NT2/D1 (cell line): ENCODE data around the gene MILR1.

Experiments used
- YY1 ChIP-seq: IDR thresholded peaks from 2 replicates; pipeline ENCODE4 v1.6.1; 2011; ENCODE audit not compliant: insufficient read length, insufficient read depth
- ZNF274 ChIP-seq: IDR thresholded peaks from 2 replicates; pipeline ENCODE4 v1.6.1; 2011; ENCODE audit warnings: mild to moderate bottlenecking, low read depth, low read length

DNA sequence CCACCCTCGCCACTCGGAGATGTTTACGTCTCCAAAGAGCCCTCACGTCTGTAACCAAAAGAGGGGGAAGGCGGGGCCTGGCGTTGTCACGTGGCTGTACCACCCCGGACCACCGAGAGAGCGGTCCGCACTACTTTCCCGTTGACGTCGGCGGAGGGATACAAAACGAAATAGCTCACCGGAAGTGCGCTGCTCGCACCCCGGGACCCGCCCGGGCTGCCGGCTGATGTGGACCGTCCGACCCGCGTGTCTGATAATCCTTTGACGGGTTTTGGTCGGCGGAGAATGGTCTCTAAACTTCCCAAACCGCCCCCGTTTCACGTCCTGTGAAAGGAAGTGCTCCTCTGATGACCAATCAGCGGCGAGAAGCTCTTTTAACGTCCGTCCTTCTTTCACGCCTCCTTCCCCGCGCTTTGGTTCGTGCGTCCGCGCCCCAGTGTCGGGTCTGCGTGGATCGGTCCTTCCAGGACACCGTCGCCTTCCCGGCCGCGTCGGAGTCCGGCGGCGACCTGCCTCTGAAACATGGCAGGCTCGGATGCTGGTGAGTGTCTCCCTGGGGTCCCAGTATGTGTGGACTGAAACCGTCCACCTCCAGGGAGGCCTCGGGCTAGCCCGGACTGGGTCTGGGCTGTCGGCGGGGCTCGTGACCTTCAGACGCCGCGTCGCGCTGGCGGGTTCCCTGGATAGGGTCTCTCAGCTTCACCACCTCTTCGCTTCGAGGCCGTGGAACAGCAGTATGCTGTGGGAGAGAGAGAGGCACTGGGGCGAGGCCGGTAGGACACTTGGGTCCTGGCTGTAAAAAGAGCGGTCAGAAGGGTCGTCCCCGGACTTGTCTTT is 57.9 kb downstream of the MILR1 start, which contains the start of gene CEP95:
- TF ChIP-seq ZNF274 (no peak), YY1 (no peak)
